ENCODE data around the gene GCNT1. TPM values are rescaled to one million over a fixed set of nuclear protein-coding genes. Genes with fewer than 3 reads are reported as not detected.

Gene GCNT1
- total RNA-seq, 2 donors from 2014 or later = 36.5 to 59.9 TPM

- DNase-seq = peak; percentile 90
- H3K36me3 ChIP-seq = no peaks in the 10 kb centered on the region
- H3K4me1 ChIP-seq = no peaks in the 10 kb centered on the region
- no peaks in the 10 kb centered on the region for H3K27me3 ChIP-seq
- TF ChIP-seq, protein P1, sequence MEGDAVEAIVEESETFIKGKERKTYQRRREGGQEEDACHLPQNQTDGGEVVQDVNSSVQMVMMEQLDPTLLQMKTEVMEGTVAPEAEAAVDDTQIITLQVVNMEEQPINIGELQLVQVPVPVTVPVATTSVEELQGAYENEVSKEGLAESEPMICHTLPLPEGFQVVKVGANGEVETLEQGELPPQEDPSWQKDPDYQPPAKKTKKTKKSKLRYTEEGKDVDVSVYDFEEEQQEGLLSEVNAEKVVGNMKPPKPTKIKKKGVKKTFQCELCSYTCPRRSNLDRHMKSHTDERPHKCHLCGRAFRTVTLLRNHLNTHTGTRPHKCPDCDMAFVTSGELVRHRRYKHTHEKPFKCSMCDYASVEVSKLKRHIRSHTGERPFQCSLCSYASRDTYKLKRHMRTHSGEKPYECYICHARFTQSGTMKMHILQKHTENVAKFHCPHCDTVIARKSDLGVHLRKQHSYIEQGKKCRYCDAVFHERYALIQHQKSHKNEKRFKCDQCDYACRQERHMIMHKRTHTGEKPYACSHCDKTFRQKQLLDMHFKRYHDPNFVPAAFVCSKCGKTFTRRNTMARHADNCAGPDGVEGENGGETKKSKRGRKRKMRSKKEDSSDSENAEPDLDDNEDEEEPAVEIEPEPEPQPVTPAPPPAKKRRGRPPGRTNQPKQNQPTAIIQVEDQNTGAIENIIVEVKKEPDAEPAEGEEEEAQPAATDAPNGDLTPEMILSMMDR (IDR thresholded peaks at IDR 0.05) = no peak
- no peak overlapping the region for H3K4me3 ChIP-seq
- no peaks in the 10 kb centered on the region for H3K9me3 ChIP-seq
- peak overlapping the region; percentile 3 for H3K27ac ChIP-seq
- intact Hi-C loops (cut with DNase I) = no loop called here
- H3K9ac ChIP-seq (ENCODE audit: low read depth in 2 of 2, low read length in 2 of 2) = peak overlapping the region in 1 of 2 donors; percentile 62
Observed at GRCh38 chr9:76456202-76456926, 2.6 kb upstream of the GCNT1 start.

- H3K4me1 ChIP-seq = no peaks in the 10 kb centered on the region
- peak overlapping the region; percentile 66 for H3K4me3 ChIP-seq
- peak overlapping the region; percentile 76 to 97 for H3K9ac ChIP-seq (ENCODE audit: low read depth in 2 of 2, low read length in 2 of 2)
- no peaks in the 10 kb centered on the region for H3K27me3 ChIP-seq
- TF ChIP-seq, protein P1 (IDR thresholded peaks at IDR 0.05) = no peak
- H3K27ac ChIP-seq = peak overlapping the region; percentile 72
- intact Hi-C loops (cut with DNase I) = no loop called here
- H3K9me3 ChIP-seq = no peaks in the 10 kb centered on the region
- H3K36me3 ChIP-seq = no peaks in the 10 kb centered on the region
- DNase-seq = peak; percentile 78
Observed at GRCh38 chr9:76459694-76460635, 983 bp downstream of the GCNT1 start.

- no peak for DNase-seq
- intact Hi-C loops (cut with DNase I) = no loop called here
- H3K27ac ChIP-seq = no peak overlapping the region
- TF ChIP-seq, protein P1 (IDR thresholded peaks at IDR 0.05) = no peak
- H3K27me3 ChIP-seq = no peaks in the 10 kb centered on the region
- H3K9me3 ChIP-seq = no peaks in the 10 kb centered on the region
- H3K36me3 ChIP-seq = no peaks in the 10 kb centered on the region
- peaks cover under 1% of the 10 kb centered on the region for H3K4me1 ChIP-seq
- no peak overlapping the region for H3K4me3 ChIP-seq
- no peak overlapping the region for H3K9ac ChIP-seq (ENCODE audit: low read depth in 2 of 2, low read length in 2 of 2)
Observed at GRCh38 chr9:76462126-76462525, 3.1 kb downstream of the GCNT1 start.

DNA sequence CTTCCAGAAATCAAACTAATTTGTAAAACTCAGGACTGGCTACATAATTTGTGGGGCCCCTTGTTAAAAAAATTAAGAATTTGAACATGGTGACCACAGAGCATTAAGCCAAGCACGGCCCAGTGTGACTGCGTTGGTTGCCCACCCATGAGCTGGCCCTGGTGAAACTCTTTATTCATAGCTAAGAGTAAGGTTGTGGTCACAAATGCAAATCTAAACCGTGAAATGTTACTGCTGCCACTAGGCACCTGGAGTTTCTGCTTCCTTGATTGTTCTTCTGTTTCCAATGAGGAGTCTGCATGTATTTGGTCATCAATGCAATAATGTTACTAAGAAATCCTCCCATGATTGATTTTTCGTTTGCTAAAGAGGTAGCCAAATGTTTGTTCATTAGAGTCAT is 4.2 kb downstream of the GCNT1 start:
- Histone ChIP-seq H3K4me3 (no peak overlapping the region), H3K9ac (ENCODE audit: low read depth in 2 of 2, low read length in 2 of 2) (no peak overlapping the region), H3K27me3 (no peaks in the 10 kb centered on the region), H3K27ac (no peak overlapping the region), H3K9me3 (no peaks in the 10 kb centered on the region), H3K36me3 (no peaks in the 10 kb centered on the region), H3K4me1 (peaks cover 4% of the 10 kb centered on the region)
- intact Hi-C loops (cut with DNase I) = no loop called here
- TF ChIP-seq, protein P1 (IDR thresholded peaks at IDR 0.05) = no peak
- DNase-seq = no peak

DNA sequence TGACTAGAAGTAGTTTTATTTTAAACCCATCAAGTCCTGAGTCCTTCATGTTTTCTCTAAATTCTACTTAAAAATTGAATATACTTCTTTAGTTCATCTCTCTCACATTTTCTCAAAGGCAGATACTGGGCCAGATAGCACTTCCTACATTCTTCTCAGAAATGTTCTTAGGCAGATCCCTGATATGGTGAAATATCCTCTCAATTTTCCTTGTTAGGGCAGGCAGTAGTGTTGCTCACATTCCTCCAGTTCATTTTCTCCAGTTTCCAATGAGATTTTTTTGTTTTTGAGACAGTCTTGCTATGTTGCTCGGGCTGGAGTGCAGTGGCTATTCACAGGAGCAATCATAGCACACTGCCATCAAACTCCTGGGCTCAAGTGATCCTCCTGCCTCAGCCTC is 5.7 kb downstream of the GCNT1 start:
- H3K9ac ChIP-seq (ENCODE audit: low read depth in 2 of 2, low read length in 2 of 2) = no peak overlapping the region
- DNase-seq = no peak
- no peak overlapping the region for H3K27ac ChIP-seq
- H3K36me3 ChIP-seq = no peaks in the 10 kb centered on the region
- no peaks in the 10 kb centered on the region for H3K27me3 ChIP-seq
- no peak overlapping the region for H3K4me3 ChIP-seq
- TF ChIP-seq, protein P1 (IDR thresholded peaks at IDR 0.05) = no peak
- H3K9me3 ChIP-seq = no peaks in the 10 kb centered on the region
- intact Hi-C loops (cut with DNase I) = no loop called here
- H3K4me1 ChIP-seq = peaks cover 4% of the 10 kb centered on the region
